Measurements from ENCODE around the gene CD248. TPM values are rescaled to one million over a fixed set of nuclear protein-coding genes. Genes with fewer than 3 reads are reported as not detected.
A peak's percentile ranks its signal among the peaks of the same experiment; 100 is the strongest.

Gene CD248
- total RNA-seq, 1 experiment from 2014 or later, result not detected

DNA sequence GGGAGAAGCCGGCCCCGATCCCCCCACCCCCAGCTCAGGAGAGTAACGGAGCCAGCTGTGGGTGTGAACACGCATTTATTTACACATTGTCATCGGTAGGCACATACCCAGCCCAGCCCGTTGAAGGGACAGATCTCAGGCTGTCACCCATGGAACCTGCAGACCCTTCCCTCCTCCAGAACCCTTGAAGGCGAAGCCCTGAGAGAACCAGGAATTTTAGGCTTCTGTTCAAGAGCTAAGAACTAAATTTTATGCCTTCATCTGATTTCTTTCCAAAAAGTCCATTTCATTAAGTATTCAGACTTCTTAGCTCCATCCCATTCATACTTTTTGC is 28.4 kb upstream of the CD248 start:
- no peak for DNase-seq
- Histone ChIP-seq H3K9me3 (ENCODE audit: insufficient read depth, low read depth) (no peaks in the 10 kb centered on the region), H3F3A (ENCODE audit: insufficient read depth, low read depth) (peaks cover 38% of the 10 kb centered on the region), H3K79me2 (ENCODE audit: low read depth) (peaks cover 39% of the 10 kb centered on the region), H3K27me3 (ENCODE audit: insufficient read depth, low read depth) (no peaks in the 10 kb centered on the region), H2AFZ (peak overlapping the region; percentile 93), H3K4me2 (peak overlapping the region; percentile 87), H3K4me3 (peak overlapping the region; percentile 100), H3K9me2 (ENCODE audit: insufficient read depth) (no peaks in the 10 kb centered on the region), H3K36me3 (ENCODE audit: low read depth) (no peaks in the 10 kb centered on the region), H3K4me1 (replicated peaks; ENCODE audit: insufficient read depth) (peaks cover 34% of the 10 kb centered on the region), H4K20me1 (ENCODE audit: insufficient read depth) (peaks cover 10% of the 10 kb centered on the region), H3K27ac (0 out of 2 replicates have a peak overlapping the region, but pooled peaks have one; percentile 11)
- intact Hi-C loops (cut with micrococcal nuclease; ENCODE audit: unreplicated experiment), result loop anchor here (1.0 kb wide), 1 partner anchor 26 kb away; the partner anchor contains the start of gene SLC29A2
- CTCF ChIA-PET, result interaction anchor here (0.6 to 2.4 kb wide), 4 partner anchors 9 to 77 kb away, joined by 4 to 7 read pairs (median 6); partner anchors contain the start of gene RIN1
- TF ChIP-seq CTCF (conservative IDR thresholded peaks at IDR 0.05), result no peak
- no peak for TF ChIP-seq EZH2 (IDR thresholded peaks at IDR 0.05; ENCODE audit: low read depth)
- POLR2A ChIA-PET (ENCODE audit: unreplicated experiment), result interaction anchor here (0.5 to 0.6 kb wide), 4 partner anchors 25 to 109 kb away, joined by 3 to 5 read pairs (median 4); no protein-coding TSS in a partner anchor
- BruUV-seq (replicated peaks), result no TSS peak

- TF ChIP-seq EZH2 (IDR thresholded peaks at IDR 0.05; ENCODE audit: low read depth), result no peak
- Histone ChIP-seq H4K20me1 (ENCODE audit: insufficient read depth) (peaks cover 10% of the 10 kb centered on the region), H3K9me3 (ENCODE audit: insufficient read depth, low read depth) (no peaks in the 10 kb centered on the region), H3K36me3 (ENCODE audit: low read depth) (no peaks in the 10 kb centered on the region), H2AFZ (peak within 1 kb of the TSS; percentile 93), H3K4me3 (peak within 1 kb of the TSS; percentile 100), H3K9me2 (ENCODE audit: insufficient read depth) (no peaks in the 10 kb centered on the region), H3K27ac (peak within 1 kb of the TSS; percentile 11; the same call in 1 of the 2 replicates), H3K79me2 (ENCODE audit: low read depth) (peaks cover 39% of the 10 kb centered on the region), H3K27me3 (ENCODE audit: insufficient read depth, low read depth) (no peaks in the 10 kb centered on the region), H3K4me2 (peak within 1 kb of the TSS; percentile 87), H3F3A (ENCODE audit: insufficient read depth, low read depth) (peaks cover 38% of the 10 kb centered on the region), H3K4me1 (replicated peaks; ENCODE audit: insufficient read depth) (peaks cover 34% of the 10 kb centered on the region)
- POLR2A ChIA-PET (ENCODE audit: unreplicated experiment), result interaction anchor here (0.5 to 0.6 kb wide), 5 partner anchors 25 to 232 kb away, joined by 3 to 8 read pairs (median 4); no protein-coding TSS in a partner anchor
- peak; percentile 94 for DNase-seq
- CTCF ChIA-PET, result interaction anchor here (0.8 to 2.4 kb wide), 4 partner anchors 9 to 33 kb away, joined by 3 to 7 read pairs (median 4); partner anchors contain the start of gene RIN1
- intact Hi-C loops (cut with micrococcal nuclease; ENCODE audit: unreplicated experiment), result loop anchor here (1.0 kb wide), 1 partner anchor 27 kb away; the partner anchor contains the start of gene SLC29A2
- BruUV-seq (replicated peaks), result TSS peak; percentile 66
Measured at GRCh38 chr11:66344550-66345315, 27.9 kb upstream of the CD248 start, which contains the start of gene BRMS1. Gene BRMS1 (minus strand): TSS chr11:66345104. CDS start chr11:66342234, 2,870 bp downstream.

DNA sequence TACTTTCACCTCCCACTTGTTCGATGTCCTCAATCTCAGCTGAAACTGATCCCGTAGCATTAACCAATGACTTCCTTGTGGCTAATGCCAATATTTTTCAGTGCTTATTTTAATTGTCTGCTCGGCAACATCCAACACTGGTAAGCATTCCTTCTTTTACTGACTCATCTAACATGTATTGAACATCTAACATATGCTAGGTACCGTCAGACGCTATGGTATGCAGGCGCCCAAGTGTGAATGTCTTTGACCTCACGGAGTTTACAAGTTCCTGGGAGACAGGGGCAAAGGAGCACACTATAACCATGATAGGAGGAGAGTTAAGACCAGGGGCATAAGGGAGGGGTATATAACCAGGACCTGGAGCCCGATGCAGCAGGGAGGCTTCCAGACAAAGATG is 26.3 kb upstream of the CD248 start:
- intact Hi-C loops (cut with micrococcal nuclease; ENCODE audit: unreplicated experiment), result no loop called here
- H3F3A ChIP-seq (ENCODE audit: insufficient read depth, low read depth), result peaks cover 26% of the 10 kb centered on the region
- peaks cover 39% of the 10 kb centered on the region for H3K79me2 ChIP-seq (ENCODE audit: low read depth)
- H3K36me3 ChIP-seq (ENCODE audit: low read depth), result no peaks in the 10 kb centered on the region
- H3K9me3 ChIP-seq (ENCODE audit: insufficient read depth, low read depth), result no peaks in the 10 kb centered on the region
- no peaks in the 10 kb centered on the region for H3K27me3 ChIP-seq (ENCODE audit: insufficient read depth, low read depth)
- CTCF ChIA-PET, result no interaction called here
- no peak for DNase-seq
- H3K9me2 ChIP-seq (ENCODE audit: insufficient read depth), result no peaks in the 10 kb centered on the region
- H3K27ac ChIP-seq, result no peak overlapping the region
- POLR2A ChIA-PET (ENCODE audit: unreplicated experiment), result no interaction called here
- TF ChIP-seq CTCF (conservative IDR thresholded peaks at IDR 0.05) (no peak), EZH2 (IDR thresholded peaks at IDR 0.05; ENCODE audit: low read depth) (no peak)
- H3K4me1 ChIP-seq (replicated peaks; ENCODE audit: insufficient read depth), result peaks cover 28% of the 10 kb centered on the region
- peaks cover 10% of the 10 kb centered on the region for H4K20me1 ChIP-seq (ENCODE audit: insufficient read depth)
- peak overlapping the region; percentile 87; the same call in 1 of the 2 replicates for H3K4me2 ChIP-seq
- BruUV-seq (replicated peaks), result no TSS peak
- H3K4me3 ChIP-seq, result no peak overlapping the region; the same call in 1 of the 2 replicates
- H2AFZ ChIP-seq, result no peak overlapping the region
